HFFc6 (cell line): Measurements from ENCODE around the gene ALPL. TPM values are rescaled to one million over a fixed set of nuclear protein-coding genes. Genes with fewer than 3 reads are reported as not detected.

Experiments used
- DNase-seq: peaks from one replicate; pipeline ENCODE4 v3.0.0-alpha.2; 2018
- H3K27ac Mint-ChIP-seq: 2 replicates; pipeline ENCODE4 v1.8.0; 2020; ENCODE audit warnings: mild to moderate bottlenecking, mixed read lengths
- H3K27me3 Mint-ChIP-seq: 2 replicates; pipeline ENCODE4 v1.8.0; 2021; ENCODE audit warnings: mild to moderate bottlenecking, moderate library complexity, mixed read lengths; ENCODE audit not compliant: insufficient read depth
- H3K36me3 Mint-ChIP-seq: 2 replicates; pipeline ENCODE4 v1.8.0; 2021; ENCODE audit warnings: low read depth, mixed read lengths
- H3K4me1 Mint-ChIP-seq: 2 replicates; pipeline ENCODE4 v1.8.0; 2020; ENCODE audit warnings: low read depth, mixed read lengths
- H3K4me3 Mint-ChIP-seq: 2 replicates; pipeline ENCODE4 v1.8.0; 2020; ENCODE audit warnings: mild to moderate bottlenecking, moderate library complexity, mixed read lengths
- H3K9me3 Mint-ChIP-seq: 2 replicates; pipeline ENCODE4 v1.8.0; 2020; ENCODE audit warnings: mild to moderate bottlenecking, mixed read lengths
- CTCF ChIP-seq: fragments of 200-600 bp; sonication (generic); IDR thresholded peaks from 2 replicates; pipeline ENCODE4 v1.5.0; 2021; ENCODE audit warnings: antibody characterized with exemption, mild to moderate bottlenecking
- total RNA-seq, 6 experiments: library from RNA; stranded (reverse); fragmentation: NEBNext Ultra II Directional; extraction: Animal tissue kit (Norgen Biotek cat#: 25700); gene quantifications; 2 replicates in 1 of 6; 3 replicates in 5 of 6; pipeline ENCODE4 v1.2.3, GENCODE V29; 2021

The ALPL gene
- total RNA-seq, 6 experiments from 2014 or later: 0.19 to 0.21 TPM; not detected in 4

GRCh38 chr1:21604208-21604957 is 95.2 kb downstream of the ALPL start:
- no peaks in the 10 kb centered on the region for H3K9me3 Mint-ChIP-seq
- no peaks in the 10 kb centered on the region for H3K36me3 Mint-ChIP-seq
- H3K27ac Mint-ChIP-seq: no peak overlapping the region
- no peak for DNase-seq
- H3K4me3 Mint-ChIP-seq: no peak overlapping the region
- no peak for TF ChIP-seq CTCF
- H3K27me3 Mint-ChIP-seq: peaks cover 21% of the 10 kb centered on the region
- H3K4me1 Mint-ChIP-seq: peaks cover 6% of the 10 kb centered on the region; the same call in 1 of the 2 replicates

DNA sequence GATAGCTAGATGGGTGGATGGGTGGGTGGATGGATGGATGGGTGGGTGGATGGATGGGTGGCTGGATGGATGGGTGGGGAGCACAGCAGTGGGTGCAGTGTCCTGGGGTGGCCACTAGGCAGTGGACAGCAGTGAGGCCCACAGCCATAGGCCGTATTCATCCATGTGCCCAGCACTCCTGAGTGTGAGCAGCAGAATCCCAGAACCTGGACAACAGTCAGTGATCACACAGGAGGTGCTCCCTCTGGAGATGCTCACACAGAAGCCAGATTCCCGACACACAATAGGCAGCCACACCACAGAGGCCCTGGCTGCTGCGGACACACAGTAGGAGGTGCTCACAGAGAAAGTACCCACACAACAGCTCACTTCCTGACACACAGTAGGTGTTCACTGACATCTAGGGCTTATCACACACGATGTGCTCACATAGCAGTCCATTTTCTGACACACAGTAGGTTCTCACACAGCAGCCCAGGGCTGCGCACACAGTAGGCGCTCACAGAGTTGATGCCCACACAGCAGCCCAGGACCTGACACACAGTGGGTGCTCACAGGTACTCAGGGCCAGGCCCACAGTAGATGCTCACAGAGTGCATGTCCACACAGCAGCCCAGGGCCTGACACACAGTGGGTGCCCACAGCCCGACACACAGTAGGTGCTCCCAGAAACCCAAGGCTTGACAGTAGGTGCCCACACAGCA is 95.9 kb downstream of the ALPL start:
- Mint-ChIP-seq H3K36me3 (no peaks in the 10 kb centered on the region), H3K4me1 (peaks cover 6% of the 10 kb centered on the region; the same call in 1 of the 2 replicates), H3K9me3 (no peaks in the 10 kb centered on the region), H3K4me3 (no peak overlapping the region), H3K27me3 (peaks cover 17% of the 10 kb centered on the region), H3K27ac (no peak overlapping the region)
- no peak for DNase-seq
- peak; percentile 30 for TF ChIP-seq CTCF

- DNase-seq: no peak
- H3K4me1 Mint-ChIP-seq: peaks cover 6% of the 10 kb centered on the region; the same call in 1 of the 2 replicates
- no peak for TF ChIP-seq CTCF
- peaks cover 9% of the 10 kb centered on the region for H3K27me3 Mint-ChIP-seq
- H3K9me3 Mint-ChIP-seq: no peaks in the 10 kb centered on the region
- no peak overlapping the region for H3K27ac Mint-ChIP-seq
- H3K36me3 Mint-ChIP-seq: no peaks in the 10 kb centered on the region
- H3K4me3 Mint-ChIP-seq: no peak overlapping the region
Measured at GRCh38 chr1:21605964-21606705, 96.9 kb downstream of the ALPL start.

DNA sequence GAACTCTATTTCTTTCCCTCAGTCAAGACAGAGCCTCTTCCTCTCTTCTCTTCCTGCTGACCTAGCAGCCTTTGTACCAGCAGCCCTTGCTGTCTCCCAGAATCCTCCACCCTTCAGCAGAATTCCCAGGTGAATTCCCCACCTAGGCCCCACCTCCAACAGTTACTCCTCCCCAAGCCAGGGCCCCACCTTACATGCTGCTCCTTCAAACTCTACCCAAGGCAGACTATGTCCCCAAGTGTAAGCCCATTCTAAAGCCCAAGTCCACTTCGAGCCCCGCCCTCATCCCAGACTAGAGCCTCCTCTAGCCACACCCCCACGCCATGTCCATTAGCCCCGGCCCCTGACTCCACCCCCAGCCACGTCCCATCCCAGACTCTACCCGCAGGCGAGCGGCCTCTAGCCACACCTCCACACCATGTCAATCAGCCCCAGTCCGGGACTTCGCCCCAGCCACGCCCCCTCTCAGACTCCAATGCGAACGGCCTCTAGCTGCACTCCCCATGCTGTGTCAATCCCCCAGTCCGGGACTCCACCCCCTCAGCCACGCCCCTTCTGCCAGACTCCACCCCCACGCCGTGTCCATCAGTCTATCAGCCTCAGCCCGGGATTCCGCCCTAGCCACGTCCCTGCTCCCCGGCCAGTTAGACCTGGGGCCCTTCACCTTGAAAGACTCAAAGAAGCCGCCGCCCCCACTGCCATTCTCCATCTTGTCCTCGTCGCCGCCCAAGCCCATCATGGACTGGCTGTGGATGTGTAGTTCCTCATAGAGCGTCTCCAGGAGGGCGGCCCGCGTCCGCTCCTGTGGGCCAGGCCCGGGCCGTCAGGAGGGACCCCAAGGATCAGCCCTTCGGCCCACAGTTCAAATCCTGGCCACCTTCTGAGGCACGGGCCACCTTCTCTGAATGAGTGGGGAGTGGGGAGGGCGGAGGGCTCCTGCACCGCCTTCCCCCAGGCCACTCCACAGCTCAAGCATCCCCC is 98.6 kb downstream of the ALPL start:
- no peak for TF ChIP-seq CTCF
- H3K27ac Mint-ChIP-seq: no peak overlapping the region
- peak; percentile 63 for DNase-seq
- peaks cover 6% of the 10 kb centered on the region; the same call in 1 of the 2 replicates for H3K4me1 Mint-ChIP-seq
- no peak overlapping the region for H3K4me3 Mint-ChIP-seq
- H3K9me3 Mint-ChIP-seq: no peaks in the 10 kb centered on the region
- peaks cover 9% of the 10 kb centered on the region for H3K27me3 Mint-ChIP-seq
- no peaks in the 10 kb centered on the region for H3K36me3 Mint-ChIP-seq

DNA sequence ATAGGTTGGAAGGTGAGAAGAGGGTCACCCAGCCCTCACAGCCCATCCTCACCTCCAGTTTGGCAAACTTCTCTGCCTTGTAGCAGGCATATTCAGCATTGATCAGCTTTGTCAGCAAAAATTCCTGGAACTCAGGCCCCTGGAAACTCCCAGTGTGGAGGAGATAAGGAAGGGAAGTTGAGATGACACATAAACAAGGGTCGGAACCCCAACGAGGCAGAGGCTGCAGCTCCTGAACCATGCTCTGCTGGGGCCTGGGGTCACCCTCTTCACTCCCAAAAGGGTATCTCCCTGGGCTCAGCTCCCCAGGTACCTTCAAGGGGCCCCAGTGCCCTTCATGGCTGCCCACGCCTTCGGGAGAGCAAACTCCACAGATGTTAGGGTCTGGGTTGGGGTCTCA is 99.6 kb downstream of the ALPL start:
- H3K27ac Mint-ChIP-seq: no peak overlapping the region
- peaks cover 6% of the 10 kb centered on the region; the same call in 1 of the 2 replicates for H3K4me1 Mint-ChIP-seq
- TF ChIP-seq CTCF: no peak
- no peak for DNase-seq
- peaks cover 10% of the 10 kb centered on the region for H3K27me3 Mint-ChIP-seq
- no peaks in the 10 kb centered on the region for H3K9me3 Mint-ChIP-seq
- H3K4me3 Mint-ChIP-seq: no peak overlapping the region
- H3K36me3 Mint-ChIP-seq: no peaks in the 10 kb centered on the region
